B cell (primary cell): Measurements from ENCODE around the gene ANKS1B.

ENCODE experiments used
- CTCF ChIP-seq: fragments of 200-600 bp; IDR thresholded peaks from one replicate; pipeline ENCODE4 v1.8.0; 2022; ENCODE audit warnings: antibody characterized with exemption, mild to moderate bottlenecking
- EZH2 ChIP-seq: IDR thresholded peaks from 2 replicates; pipeline ENCODE4 v1.6.1; 2012; ENCODE audit warnings: borderline replicate concordance, low read depth, mild to moderate bottlenecking, moderate library complexity, low read length; ENCODE audit not compliant: insufficient read depth, poor library complexity, severe bottlenecking

GRCh38 chr12:98935847-98936246, 1048.9 kb downstream of the ANKS1B start:
- TF ChIP-seq CTCF = no peak
- no peak for TF ChIP-seq EZH2
